GM18519 (cell line): ENCODE results near the gene APOO.

Source experiments
- ATAC-seq: cut with Tn5 transposase; IDR thresholded peaks from one replicate; pipeline ENCODE4 v1.9.1; 2021; ENCODE audit warnings: mild to moderate bottlenecking, moderate library complexity; ENCODE audit not compliant: unreplicated experiment, low FRiP score

The APOO gene

DNA sequence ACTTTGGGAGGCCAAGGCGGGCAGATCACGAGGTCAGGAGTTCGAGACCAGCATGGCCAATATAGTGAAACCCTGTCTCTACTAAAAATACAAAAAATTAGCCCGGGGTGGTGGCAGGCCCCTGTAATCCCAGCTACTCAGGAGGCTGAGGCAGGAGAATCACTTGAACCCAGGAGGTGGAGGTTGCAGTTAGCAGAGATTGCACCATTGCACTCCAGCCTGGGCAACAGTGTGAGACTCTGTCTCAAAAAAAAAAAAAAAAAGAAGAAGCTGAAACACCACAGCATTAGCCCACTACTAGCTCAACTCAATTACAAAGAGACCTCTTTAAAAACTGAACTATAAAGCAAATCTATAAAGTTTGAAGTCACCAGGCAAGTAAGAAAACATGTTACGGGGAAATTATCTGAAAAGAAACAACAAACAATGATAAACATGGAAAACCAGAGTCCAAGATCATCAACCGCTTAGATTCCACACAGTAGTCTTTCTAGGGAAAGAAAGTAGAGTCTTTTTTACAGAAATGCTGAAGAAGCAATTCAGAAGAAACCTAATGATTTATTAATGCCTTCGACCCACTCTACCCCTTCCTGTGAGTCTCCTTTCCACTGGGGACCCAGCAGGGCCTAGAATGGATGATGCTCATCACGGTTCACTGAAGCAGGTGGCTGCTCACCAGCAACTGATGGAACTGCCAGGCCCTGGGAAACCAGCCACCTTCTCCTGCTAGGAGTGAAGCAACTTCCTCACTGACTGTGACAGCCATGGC lies 118.2 kb downstream of the APOO start:
- no peak for ATAC-seq

DNA sequence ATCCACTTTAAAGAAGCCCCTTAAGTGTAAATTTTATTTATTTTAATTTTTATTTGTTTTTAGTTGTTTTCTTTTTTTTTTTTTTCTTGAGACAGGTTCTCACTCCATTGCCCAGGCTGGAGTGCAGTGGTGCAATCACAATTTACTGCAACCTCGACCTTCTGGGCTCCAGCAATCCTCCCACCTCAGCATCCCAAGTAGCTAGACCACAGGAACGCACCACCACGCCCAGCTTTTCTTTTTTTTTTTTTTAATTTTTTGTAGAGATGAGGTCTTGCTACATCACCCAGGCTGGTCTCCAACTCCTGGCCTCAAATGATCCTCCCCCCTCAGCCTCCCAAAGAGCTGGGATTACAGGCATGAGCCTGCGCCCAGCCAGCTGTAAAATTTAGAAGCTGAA lies 118.8 kb downstream of the APOO start:
- ATAC-seq, result no peak

DNA sequence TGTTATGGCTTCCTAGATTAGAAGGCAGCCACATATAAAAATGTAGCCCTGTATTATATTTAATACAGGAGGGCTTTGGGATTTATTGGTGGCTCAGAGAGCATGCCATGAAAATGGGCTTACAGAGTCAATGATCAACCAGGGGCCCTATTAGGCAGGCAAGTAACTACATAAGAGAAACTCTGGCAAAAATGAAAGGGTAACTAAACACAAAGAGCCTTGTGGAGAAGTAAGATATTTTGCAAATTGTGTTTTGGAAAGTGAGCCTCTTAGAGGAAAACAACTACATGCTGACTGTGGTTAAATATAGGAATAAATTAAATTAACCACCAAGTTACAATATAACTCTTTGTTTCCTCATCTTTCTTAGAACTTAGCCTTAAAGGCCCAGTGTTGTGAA lies 119.2 kb downstream of the APOO start:
- ATAC-seq, result no peak

DNA sequence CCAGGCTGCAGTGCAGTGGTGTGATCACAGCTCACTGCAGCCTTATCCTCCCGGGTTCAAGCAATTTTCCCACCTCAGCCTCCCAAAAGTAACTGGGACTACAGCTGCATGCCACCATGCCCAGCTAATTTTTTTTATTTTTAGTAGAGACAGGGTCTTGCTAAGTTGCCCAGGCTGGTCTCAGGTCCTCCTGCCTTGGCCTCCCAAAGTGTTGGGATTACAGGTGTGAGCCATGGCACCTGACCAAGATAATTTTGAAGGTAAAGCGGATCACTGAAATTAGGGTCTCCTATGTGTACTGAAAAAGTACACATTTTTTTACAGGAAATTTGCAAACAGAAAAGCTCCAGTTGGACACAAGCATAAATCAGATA lies 120.0 kb downstream of the APOO start:
- no peak for ATAC-seq

DNA sequence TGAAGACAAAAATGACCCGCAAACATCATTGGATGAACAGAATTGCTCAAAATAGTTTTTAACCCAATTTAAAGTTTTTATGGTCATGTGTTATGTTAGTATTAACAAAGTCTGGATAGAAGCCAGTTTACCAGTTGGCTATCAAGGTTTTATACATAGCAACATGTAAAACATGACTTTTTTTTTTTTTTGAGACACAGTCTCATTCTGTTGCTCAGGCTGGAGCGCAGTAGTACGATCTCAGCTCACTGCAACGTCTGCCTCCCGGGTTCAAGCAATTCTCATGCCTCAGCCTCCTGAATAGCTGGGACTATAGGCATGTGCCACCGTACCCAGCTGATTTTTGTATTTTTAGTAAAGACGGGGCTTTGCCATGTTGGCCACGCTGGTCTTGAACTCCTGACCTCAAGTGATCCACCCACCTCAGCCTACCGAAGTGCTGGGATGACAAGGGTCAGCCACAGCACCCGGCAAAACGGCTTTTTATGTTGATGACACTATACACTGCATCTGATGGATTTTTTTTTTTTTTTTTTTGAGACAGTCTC lies 121.4 kb downstream of the APOO start:
- no peak for ATAC-seq

DNA sequence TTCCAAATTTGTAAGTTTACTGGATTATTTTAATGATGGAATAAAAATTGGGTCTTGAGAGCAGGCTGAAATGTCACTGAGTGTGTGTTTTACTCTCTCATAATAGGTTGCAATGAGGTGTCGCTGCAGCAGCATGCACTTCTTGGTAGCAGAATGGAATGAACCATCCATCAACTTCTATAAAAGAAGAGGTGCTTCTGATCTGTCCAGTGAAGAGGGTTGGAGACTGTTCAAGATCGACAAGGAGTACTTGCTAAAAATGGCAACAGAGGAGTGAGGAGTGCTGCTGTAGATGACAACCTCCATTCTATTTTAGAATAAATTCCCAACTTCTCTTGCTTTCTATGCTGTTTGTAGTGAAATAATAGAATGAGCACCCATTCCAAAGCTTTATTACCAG lies 122.2 kb downstream of the APOO start:
- ATAC-seq, result no peak

DNA sequence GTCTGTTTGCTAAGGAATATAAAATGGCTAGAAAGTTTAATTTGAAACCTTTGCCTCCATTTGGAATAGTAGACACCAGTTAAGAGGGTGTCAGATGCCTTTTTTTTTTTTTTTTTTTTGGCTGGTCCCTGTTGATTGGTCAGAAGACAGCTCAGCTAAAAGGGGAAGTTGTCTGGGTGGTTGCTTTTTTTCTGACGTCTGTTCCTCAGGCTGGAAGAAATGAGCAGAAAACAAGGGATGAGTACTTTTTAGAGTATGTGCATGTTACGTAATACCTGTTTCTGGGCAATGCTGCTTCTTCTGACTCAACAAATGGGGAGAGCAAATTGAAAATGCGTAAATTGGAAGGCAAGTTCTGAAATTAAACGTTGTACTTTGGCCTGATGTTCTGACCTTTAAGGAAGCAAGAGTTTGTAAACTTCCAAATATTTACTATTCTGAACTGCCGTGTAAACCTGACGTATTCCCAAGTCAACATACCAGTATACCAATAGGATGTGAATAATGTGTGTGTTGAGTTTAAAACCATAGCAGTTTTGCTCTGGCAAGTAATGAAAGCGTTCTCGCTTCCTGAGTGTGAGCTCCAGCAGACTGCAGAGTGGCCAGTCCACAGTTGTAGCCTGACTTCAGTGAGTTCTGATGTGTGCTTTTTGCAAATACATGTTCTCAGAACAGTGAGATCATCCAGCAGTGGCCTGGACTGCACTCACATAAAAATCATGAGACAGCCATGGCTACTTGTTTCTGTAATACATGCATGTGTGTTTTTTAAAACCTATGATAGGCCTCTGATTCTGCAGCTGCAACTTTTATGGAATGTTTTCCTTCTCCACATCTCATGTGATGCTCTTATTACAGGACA lies 123.0 kb downstream of the APOO start:
- ATAC-seq, result no peak

DNA sequence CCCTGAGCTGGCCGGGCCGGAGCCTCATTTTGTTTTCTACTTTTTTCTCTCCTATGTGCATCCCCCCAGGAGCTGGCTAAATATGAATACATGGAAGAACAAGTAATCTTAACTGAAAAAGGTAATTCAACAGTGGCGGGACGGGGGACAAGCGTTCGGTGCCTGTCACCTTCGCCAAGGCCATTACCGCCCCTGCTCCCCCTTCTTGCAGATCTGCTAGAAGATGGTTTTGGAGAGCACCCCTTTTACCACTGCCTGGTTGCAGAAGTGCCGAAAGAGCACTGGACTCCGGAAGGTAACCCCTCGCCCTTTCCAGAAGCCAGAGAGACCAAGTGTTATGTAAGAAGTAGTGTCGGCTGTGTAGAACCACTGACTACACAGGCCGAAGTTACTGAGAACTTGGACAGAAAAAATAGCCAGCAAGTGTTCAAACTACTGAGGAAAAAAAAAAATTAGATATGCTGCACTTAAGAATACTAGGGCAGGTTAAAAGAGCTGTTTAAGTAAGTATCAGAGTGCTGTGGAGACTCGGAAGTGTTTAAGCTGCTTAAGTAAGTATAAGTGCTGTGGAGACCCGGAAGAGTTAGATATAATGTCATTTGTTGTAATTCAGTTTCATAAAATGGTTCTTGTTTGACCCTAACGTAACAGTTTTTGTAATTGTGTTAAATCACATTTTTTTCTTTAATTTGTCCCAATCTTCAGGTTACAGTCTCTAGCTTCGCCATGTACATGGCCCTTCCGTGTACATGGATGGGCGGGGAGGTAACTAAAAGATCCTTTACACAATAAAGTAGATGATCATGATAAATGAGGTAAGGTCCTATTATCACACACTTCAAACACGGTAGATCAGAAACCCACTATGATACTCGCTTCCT lies 123.9 kb downstream of the APOO start:
- ATAC-seq, result no peak
